Hematopoietic multipotent progenitor cell (in vitro differentiated cells): ENCODE measurements around the gene CLNS1A. TPM values are rescaled to one million over a fixed set of nuclear protein-coding genes. Genes with fewer than 3 reads are reported as not detected.

Source experiments
- small RNA-seq: library from RNA; depleted of rRNA; stranded (forward); fragments of <200 nt; gene quantifications from one replicate; pipeline ENCODE3, GENCODE V24; 2012
- total RNA-seq: library from RNA; depleted of rRNA; stranded (reverse); fragments of >200 nt; gene quantifications from one replicate; pipeline ENCODE4 v1.2.3, GENCODE V29; 2012

Gene CLNS1A
- total RNA-seq, 1 donor, result 135 TPM

Small RNA genes lying within 50 kb of the gene (small RNA-seq; reads per million reads assigned to genes)
- gene RNU7-59P, result not detected

Other genes starting within 250 kb of the CLNS1A start
- gene PAK1, start 163.7 kb downstream of the CLNS1A start, total RNA-seq, result 20.5 TPM
- 0.27 TPM for gene AQP11, start 47.8 kb downstream of the CLNS1A start, total RNA-seq
- 15.1 TPM for gene RSF1, start 182.9 kb upstream of the CLNS1A start, total RNA-seq
- 8.9 TPM for gene AAMDC, start 183.3 kb upstream of the CLNS1A start, total RNA-seq